DOHH2 (cell line): ENCODE data around the gene PSRC1.

Experiments
- EZH2phosphoT487 ChIP-seq: fragments of 200-600 bp; sonication (generic); IDR thresholded peaks from 2 replicates; pipeline ENCODE4 v1.6.1; 2017; ENCODE audit warnings: borderline replicate concordance, mild to moderate bottlenecking, antibody characterized with exemption, low read length, moderate library complexity, mixed read lengths
- TF ChIP-seq, protein P1 (sequence below): fragments of 200-600 bp; sonication (generic); IDR thresholded peaks from one replicate; pipeline ENCODE4 v1.5.1; 2014; ENCODE audit warnings: antibody characterized with exemption, mild to moderate bottlenecking, low read depth, low read length; ENCODE audit not compliant: poor library complexity, severe bottlenecking

DNA sequence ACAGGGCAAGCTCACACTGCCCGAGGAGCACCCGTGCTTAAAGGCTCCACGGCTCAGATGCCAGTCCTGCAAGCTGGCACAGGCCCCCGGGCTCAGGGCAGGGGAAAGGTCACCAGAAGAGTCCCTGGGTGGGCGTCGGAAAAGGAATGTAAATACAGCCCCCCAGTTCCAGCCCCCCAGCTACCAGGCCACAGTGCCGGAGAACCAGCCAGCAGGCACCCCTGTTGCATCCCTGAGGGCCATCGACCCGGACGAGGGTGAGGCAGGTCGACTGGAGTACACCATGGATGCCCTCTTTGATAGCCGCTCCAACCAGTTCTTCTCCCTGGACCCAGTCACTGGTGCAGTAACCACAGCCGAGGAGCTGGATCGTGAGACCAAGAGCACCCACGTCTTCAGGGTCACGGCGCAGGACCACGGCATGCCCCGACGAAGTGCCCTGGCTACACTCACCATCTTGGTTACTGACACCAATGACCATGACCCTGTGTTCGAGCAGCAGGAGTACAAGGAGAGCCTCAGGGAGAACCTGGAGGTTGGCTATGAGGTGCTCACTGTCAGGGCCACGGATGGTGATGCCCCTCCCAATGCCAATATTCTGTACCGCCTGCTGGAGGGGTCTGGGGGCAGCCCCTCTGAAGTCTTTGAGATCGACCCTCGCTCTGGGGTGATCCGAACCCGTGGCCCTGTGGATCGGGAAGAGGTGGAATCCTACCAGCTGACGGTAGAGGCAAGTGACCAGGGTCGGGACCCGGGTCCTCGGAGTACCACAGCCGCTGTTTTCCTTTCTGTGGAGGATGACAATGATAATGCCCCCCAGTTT, 32.3 kb downstream of the PSRC1 start:
- TF ChIP-seq, protein P1, sequence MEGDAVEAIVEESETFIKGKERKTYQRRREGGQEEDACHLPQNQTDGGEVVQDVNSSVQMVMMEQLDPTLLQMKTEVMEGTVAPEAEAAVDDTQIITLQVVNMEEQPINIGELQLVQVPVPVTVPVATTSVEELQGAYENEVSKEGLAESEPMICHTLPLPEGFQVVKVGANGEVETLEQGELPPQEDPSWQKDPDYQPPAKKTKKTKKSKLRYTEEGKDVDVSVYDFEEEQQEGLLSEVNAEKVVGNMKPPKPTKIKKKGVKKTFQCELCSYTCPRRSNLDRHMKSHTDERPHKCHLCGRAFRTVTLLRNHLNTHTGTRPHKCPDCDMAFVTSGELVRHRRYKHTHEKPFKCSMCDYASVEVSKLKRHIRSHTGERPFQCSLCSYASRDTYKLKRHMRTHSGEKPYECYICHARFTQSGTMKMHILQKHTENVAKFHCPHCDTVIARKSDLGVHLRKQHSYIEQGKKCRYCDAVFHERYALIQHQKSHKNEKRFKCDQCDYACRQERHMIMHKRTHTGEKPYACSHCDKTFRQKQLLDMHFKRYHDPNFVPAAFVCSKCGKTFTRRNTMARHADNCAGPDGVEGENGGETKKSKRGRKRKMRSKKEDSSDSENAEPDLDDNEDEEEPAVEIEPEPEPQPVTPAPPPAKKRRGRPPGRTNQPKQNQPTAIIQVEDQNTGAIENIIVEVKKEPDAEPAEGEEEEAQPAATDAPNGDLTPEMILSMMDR = no peak
- TF ChIP-seq EZH2phosphoT487 = no peak
